SK-N-SH treated with all-trans-retinoic acid at 6 μM for 48 hours (cell line): ENCODE measurements around the gene PNPLA3.

Experiments
- ARNTL ChIP-seq: fragments of 450-650 bp; formaldehyde crosslinking; IDR thresholded peaks from 2 replicates; pipeline ENCODE4 v1.5.0; 2020; ENCODE audit warnings: low read depth, mild to moderate bottlenecking, moderate library complexity, borderline replicate concordance
- BACH2 ChIP-seq: fragments of 250-450 bp; sonication (Bioruptor Pico); IDR thresholded peaks from 2 replicates; pipeline ENCODE4 v1.9.0; 2021; ENCODE audit warnings: mild to moderate bottlenecking, borderline replicate concordance
- CSDC2 ChIP-seq: fragments of 250-450 bp; sonication (Bioruptor Pico); IDR thresholded peaks from 2 replicates; pipeline ENCODE4 v1.5.0; 2020; ENCODE audit warnings: mild to moderate bottlenecking, moderate library complexity
- ISL1 ChIP-seq: fragments of 250-450 bp; sonication (Bioruptor Pico); IDR thresholded peaks from 2 replicates; pipeline ENCODE4 v2.1.2; 2022; ENCODE audit warnings: mild to moderate bottlenecking, moderate library complexity
- SNAI2 ChIP-seq: fragments of 250-450 bp; sonication (Bioruptor Pico); IDR thresholded peaks from 2 replicates; pipeline ENCODE4 v1.5.0; 2020; ENCODE audit warnings: mild to moderate bottlenecking, moderate library complexity
- ZC3H10 ChIP-seq: fragments of 250-450 bp; sonication (Bioruptor Pico); IDR thresholded peaks from 2 replicates; pipeline ENCODE4 v1.5.1; 2021; ENCODE audit warnings: mild to moderate bottlenecking, moderate library complexity
- ZFP3 ChIP-seq: fragments of 250-450 bp; sonication (Bioruptor Pico); IDR thresholded peaks from 2 replicates; pipeline ENCODE4 v1.5.0; 2020; ENCODE audit warnings: mild to moderate bottlenecking, moderate library complexity
- ZFP30 ChIP-seq: fragments of 450-650 bp; formaldehyde crosslinking; IDR thresholded peaks from 2 replicates; pipeline ENCODE4 v1.5.0; 2022; ENCODE audit warnings: mild to moderate bottlenecking, moderate library complexity
- ZNF70 ChIP-seq: fragments of 450-650 bp; formaldehyde crosslinking; IDR thresholded peaks from 2 replicates; pipeline ENCODE4 v1.5.0; 2020; ENCODE audit warnings: mild to moderate bottlenecking, moderate library complexity
- TF ChIP-seq, protein P1 (sequence below): fragments of 250-450 bp; sonication (Bioruptor Pico); IDR thresholded peaks from 2 replicates; pipeline ENCODE4 v1.5.1; 2020; ENCODE audit warnings: low read depth, mild to moderate bottlenecking, moderate library complexity
- TF ChIP-seq, protein P2 (sequence below): fragments of 250-450 bp; sonication (Bioruptor Pico); IDR thresholded peaks from 2 replicates; pipeline ENCODE4 v1.8.0; 2020; ENCODE audit warnings: mild to moderate bottlenecking, moderate library complexity, borderline replicate concordance

DNA sequence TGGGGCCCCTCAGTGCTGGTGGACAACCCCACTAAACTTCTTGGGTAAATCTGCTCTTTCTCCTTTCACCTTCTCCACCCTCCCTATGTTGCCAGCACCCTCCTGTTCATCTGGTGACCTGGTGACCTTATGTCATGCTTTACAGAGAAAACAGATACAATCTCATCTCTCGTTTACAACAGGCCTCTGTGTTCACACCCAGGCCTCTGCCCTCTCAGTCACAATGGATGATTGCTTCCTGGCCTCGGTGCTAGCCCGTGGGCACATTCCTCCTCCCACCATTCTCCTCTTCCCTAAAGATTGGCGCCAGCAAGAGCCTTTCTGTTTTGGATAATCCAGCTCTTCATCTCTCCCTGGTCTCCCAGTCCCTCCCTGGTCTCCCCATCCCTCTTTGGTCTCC, 12.3 kb upstream of the PNPLA3 start:
- TF ChIP-seq, protein P1, sequence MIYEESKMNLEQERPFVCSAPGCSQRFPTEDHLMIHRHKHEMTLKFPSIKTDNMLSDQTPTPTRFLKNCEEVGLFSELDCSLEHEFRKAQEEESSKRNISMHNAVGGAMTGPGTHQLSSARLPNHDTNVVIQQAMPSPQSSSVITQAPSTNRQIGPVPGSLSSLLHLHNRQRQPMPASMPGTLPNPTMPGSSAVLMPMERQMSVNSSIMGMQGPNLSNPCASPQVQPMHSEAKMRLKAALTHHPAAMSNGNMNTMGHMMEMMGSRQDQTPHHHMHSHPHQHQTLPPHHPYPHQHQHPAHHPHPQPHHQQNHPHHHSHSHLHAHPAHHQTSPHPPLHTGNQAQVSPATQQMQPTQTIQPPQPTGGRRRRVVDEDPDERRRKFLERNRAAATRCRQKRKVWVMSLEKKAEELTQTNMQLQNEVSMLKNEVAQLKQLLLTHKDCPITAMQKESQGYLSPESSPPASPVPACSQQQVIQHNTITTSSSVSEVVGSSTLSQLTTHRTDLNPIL (CRISPR knock-in tag): no peak
- no peak for TF ChIP-seq ISL1
- TF ChIP-seq ARNTL (CRISPR knock-in tag): no peak
- TF ChIP-seq CSDC2: no peak
- no peak for TF ChIP-seq ZFP30
- TF ChIP-seq SNAI2 (CRISPR knock-in tag): no peak
- TF ChIP-seq, protein P2, sequence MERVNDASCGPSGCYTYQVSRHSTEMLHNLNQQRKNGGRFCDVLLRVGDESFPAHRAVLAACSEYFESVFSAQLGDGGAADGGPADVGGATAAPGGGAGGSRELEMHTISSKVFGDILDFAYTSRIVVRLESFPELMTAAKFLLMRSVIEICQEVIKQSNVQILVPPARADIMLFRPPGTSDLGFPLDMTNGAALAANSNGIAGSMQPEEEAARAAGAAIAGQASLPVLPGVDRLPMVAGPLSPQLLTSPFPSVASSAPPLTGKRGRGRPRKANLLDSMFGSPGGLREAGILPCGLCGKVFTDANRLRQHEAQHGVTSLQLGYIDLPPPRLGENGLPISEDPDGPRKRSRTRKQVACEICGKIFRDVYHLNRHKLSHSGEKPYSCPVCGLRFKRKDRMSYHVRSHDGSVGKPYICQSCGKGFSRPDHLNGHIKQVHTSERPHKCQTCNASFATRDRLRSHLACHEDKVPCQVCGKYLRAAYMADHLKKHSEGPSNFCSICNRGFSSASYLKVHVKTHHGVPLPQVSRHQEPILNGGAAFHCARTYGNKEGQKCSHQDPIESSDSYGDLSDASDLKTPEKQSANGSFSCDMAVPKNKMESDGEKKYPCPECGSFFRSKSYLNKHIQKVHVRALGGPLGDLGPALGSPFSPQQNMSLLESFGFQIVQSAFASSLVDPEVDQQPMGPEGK (CRISPR knock-in tag): no peak
- no peak for TF ChIP-seq ZC3H10 (CRISPR knock-in tag)
- no peak for TF ChIP-seq ZFP3 (CRISPR knock-in tag)
- no peak for TF ChIP-seq ZNF70 (CRISPR knock-in tag)
- no peak for TF ChIP-seq BACH2 (CRISPR knock-in tag)
